Right lung (tissue), 5 donors: ENCODE measurements around the gene C16orf86. TPM values are rescaled to one million over a fixed set of nuclear protein-coding genes. Genes with fewer than 3 reads are reported as not detected.
A peak's percentile ranks its signal among the peaks of the same experiment; 100 is the strongest.

ENCODE experiments used
- DNase-seq, 2 donors: peaks; one replicate each; pipeline ENCODE4 v3.0.0-alpha.2; 2013
- polyA plus RNA-seq, 5 donors: library from polyadenylated mRNA; unstranded; fragments of 120-200 nt; gene quantifications; one replicate each; pipeline versions ENCODE4 v1.2.1 to v1.2.3, GENCODE V29; 2013; ENCODE audit warnings: inconsistent platforms in 1 of 5, low replicate concordance in 1 of 5; ENCODE audit not compliant: insufficient read length in 5 of 5, insufficient read depth in 1 of 5

The C16orf86 gene
- polyA plus RNA-seq, 5 donors: 2.0 to 3.4 (median 3.1) TPM

DNA sequence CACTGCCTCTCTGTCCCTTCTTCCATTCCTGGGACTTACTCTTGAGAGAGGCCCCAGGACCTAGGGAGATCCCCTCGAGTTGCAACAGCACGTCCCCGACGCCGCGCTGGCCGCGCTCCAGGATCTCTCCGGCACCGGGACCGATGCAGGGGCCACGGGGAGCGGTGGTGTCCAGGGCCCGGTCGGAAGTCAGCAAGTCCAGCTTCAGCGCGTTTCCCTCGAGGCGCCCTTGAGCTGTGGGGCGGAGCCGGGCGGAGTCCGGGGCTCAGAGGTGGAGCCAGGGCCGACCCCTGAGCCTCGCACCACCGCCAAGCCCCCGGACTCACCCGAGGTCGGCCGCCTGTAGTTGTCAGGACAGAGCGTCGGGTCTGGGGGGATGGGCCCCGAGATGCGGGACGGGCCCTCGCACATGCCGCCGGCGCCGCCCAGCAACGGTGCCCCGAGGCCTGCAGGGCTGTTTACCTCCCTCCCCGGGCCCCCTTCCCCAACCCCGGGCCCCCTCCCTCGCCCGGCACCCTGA lies 522 bp upstream of the C16orf86 start:
- no peak for DNase-seq

- DNase-seq: no peak
Observed at GRCh38 chr16:67667453-67667816, 821 bp downstream of the C16orf86 start.

GRCh38 chr16:67667817-67668494 lies 1.3 kb downstream of the C16orf86 start:
- DNase-seq: peak; percentile 81 to 86

- DNase-seq: no peak
Observed at GRCh38 chr16:67668495-67669157, 2.0 kb downstream of the C16orf86 start.

GRCh38 chr16:67669499-67670101 lies 3.0 kb downstream of the C16orf86 start:
- no peak for DNase-seq

DNA sequence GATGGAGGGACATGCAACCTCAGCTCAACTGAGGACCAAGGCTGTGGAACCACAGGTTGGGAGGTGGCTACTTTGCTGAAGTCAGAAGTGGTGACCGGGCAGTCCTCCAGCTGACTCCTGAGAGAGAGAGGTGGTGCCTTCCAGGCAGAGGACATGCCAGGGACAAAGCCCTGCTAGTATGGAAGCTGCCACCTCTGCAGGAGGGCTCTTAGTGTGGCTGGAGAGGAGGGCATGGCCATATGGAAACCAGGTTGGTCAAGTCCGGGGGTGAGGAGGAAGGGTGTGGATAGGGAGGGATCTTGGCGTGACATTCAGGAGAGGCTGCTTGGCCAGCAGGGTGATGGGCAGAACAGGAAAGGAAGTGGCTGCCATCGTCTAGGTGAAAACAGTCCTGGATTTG lies 5.7 kb downstream of the C16orf86 start:
- DNase-seq: no peak

DNA sequence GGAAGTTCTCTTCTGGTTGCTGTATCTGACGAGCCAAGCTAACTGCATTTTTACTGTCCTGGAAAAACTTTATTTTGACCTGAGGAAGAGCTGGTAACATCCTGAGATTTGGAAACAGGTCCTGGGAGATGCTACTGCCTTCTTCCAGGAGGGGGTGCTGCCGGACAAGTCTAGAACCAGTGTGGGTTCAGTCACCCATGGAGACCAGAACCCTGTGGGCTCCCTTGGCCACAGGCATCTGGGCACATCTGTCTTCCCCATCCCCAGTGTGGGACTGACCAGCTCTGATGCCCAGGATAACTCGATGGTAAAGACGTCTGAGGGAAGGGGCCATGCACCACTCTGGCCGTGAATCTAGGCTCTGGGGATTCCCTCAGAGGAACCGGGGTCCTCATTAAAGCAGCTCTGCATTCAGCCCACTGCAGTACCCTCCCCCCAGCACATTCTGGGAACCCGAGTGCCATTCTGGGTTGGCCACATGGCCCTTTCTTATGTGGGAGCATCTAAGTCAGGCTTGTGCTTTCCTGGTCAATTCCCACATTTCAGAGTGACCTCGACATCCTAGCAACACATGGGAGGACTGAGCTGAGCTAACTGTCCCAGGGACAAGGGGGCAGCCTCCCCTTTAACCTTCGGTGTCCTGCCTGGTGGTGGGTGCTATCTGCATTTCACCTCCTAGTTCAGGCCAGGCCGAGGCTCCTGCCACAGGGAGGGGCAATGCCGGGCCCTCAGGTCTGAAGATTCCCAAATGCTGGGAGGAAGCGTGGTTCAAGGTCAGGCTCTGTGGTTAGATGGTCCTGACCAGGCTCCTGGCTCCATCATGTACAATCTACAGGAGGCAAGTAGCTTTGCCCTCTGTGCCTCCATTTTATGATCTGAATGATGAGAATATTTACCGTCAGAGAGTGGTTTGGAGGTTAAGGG lies 6.4 kb downstream of the C16orf86 start:
- DNase-seq: no peak

GRCh38 chr16:67673712-67674580 lies 7.3 kb downstream of the C16orf86 start:
- peak; percentile 54 to 64 for DNase-seq

- DNase-seq: no peak
Observed at GRCh38 chr16:67674851-67675578, 8.4 kb downstream of the C16orf86 start.

GRCh38 chr16:67675579-67675935 lies 8.9 kb downstream of the C16orf86 start:
- DNase-seq: no peak

- no peak for DNase-seq
Observed at GRCh38 chr16:67675999-67676398, 9.4 kb downstream of the C16orf86 start.

DNA sequence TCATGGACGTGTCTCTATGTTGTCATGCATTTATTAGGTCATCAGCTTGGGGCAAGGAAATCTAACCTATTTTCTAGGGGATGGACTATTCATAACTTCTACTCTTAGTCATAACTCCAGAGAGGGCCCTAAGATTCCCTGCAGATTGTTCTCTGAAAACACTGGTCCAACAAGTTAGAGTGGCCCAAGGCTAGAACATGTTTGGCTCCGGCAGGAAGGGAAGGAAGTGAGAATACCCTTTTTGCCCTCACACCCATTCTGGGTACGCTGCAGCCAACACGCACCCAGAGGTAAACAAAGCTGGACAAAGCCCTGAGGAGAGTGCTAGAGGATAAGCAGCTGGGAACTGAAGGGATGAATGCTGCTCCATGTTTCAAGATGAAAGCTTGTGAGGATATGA lies 9.9 kb downstream of the C16orf86 start:
- no peak for DNase-seq

DNA sequence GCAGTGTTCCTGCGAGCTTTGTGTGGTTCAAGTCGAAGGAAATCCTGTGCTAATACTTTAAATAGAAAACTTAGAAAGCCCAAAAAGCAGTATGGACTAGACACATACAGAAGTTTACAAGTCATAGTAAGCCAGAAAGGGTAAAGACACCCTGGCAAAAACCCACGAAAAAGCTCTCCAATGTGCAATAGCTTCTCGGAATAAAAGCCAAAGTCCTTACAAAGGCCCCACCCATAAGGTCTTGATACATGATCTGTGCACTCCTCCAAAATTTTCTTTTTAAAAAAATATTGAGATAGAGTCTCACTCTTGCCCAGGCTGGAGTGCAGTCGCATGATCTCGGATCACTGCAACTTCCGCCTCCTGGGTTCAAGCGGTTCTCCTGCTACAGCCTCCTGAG lies 10.3 kb downstream of the C16orf86 start:
- DNase-seq: no peak

DNA sequence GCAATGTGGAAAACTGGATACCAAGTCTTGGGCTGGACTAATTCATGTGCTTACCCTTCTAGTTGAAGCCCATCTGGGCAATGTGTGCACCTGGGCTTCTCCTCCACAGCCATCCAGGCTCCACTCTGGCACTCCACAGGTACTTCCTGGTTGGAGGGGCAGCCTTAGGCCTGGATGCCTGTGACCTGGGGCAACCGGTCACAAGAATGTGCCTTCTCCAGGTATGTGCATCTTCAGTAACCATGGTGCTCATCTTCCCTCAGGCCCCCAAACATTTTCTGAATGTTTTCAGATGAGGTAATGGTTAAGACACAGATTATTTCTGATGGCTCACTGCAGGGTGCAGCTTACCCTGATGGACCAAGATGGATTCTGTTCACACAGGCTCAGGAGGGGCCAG lies 11.1 kb downstream of the C16orf86 start:
- no peak for DNase-seq

DNA sequence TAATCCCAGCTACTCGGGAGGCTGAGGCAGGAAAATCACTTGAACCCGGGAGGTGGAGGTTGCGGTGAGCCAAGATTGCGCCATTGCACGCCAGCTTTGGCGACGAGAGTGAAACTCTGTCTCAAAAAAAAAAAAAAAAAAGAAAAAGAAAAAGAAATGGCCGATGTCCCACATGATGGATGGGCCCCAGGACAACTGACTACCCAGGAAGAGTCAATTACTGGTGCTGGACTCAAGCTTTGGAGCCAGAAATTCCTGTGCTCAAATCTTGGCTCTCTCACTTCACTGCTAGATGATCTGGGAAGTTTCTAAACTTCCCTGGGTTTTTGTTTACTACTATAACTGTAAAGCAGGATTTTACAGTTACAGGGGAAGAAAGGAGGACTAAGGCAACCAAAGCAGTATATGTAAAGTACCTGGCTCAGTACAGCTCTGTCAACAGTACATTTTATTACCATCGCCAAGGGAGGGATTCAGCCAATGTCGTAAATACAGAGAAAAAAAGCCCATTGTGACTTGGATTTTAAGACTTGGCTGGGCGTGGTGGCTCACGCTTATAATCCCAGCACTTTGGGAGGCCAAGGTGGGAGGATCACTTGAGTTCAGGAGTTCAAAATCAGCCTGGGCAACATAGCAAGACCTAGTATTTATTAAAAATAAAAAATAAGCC lies 11.9 kb downstream of the C16orf86 start:
- DNase-seq: no peak

- no peak for DNase-seq
Observed at GRCh38 chr16:67679935-67680897, 13.6 kb downstream of the C16orf86 start.

GRCh38 chr16:67683767-67684166 lies 17.2 kb downstream of the C16orf86 start:
- no peak for DNase-seq

DNA sequence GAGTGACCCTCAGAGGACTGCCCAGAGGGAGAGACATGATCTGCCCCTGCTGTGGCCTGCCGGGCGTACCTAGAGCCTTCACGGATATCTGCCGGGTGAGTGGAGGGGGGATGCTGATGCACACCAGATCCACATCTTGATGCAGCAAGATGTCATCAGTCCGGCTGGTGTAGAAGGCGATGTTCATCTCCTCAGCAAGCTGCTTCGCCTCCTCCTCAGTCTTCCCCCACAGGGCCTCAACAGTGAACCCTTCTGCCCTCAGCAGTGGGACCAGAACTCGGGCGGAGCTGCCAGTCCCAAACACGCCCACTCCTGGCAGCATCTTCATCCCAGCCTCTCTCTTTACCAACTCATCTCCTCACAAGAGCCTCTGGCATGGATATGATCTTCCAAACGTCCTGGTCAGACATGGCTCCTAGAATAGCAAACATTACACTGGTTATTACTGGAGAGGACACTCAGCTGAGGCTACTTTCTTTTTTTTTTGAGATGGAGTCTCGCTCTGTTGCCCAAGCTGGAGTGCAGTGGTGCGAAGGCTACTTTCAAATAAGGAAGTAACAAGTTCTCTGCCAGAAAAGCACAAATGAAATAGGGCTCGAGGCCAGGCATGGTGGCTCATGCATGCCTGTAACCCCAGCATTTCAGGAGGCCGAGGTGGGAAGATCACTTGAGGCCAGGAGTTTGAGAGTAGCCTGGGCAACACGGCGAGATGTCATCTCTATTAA lies 18.9 kb downstream of the C16orf86 start:
- DNase-seq: no peak
